Effector memory CD8-positive, alpha-beta T cell (primary cell): Measurements from ENCODE around the gene CRYBA1.
"Not testable (repeated sequence)": the region's sequence is repeated elsewhere in the genome, so short reads cannot be mapped to it uniquely, and the experiment has no call there.

ENCODE experiments used
- ATAC-seq: fragments of 150-1000 bp; cut with Tn5 transposase; replicated peaks from 2 replicates; pipeline ENCODE4 v1.10.0; 2021; ENCODE audit warnings: mild to moderate bottlenecking, moderate library complexity
- DNase-seq, 3 experiments: peaks; one replicate each; pipeline ENCODE4 v3.0.0; 2021
- H3K27ac Mint-ChIP-seq, 2 donors: one replicate each; pipeline ENCODE4 v1.8.0; 2022; ENCODE audit warnings: mild to moderate bottlenecking in 2 of 2, mixed read lengths in 2 of 2, moderate library complexity in 2 of 2
- H3K27me3 Mint-ChIP-seq, 2 donors: one replicate each; pipeline ENCODE4 v1.8.0; 2022; ENCODE audit warnings: mixed read lengths in 2 of 2
- H3K36me3 Mint-ChIP-seq: one replicate; pipeline ENCODE4 v1.8.0; 2022; ENCODE audit warnings: mild to moderate bottlenecking, moderate library complexity, mixed read lengths; ENCODE audit not compliant: insufficient read depth
- H3K4me1 Mint-ChIP-seq, 2 donors: one replicate each; pipeline ENCODE4 v1.8.0; 2022; ENCODE audit warnings: low read depth in 2 of 2, mixed read lengths in 2 of 2
- H3K4me3 Mint-ChIP-seq, 2 donors: one replicate each; pipeline ENCODE4 v1.8.0; 2022; ENCODE audit warnings: mild to moderate bottlenecking in 2 of 2, mixed read lengths in 2 of 2, moderate library complexity in 2 of 2
- H3K9me3 Mint-ChIP-seq, 2 donors: one replicate each; pipeline ENCODE4 v1.8.0; 2022; ENCODE audit warnings: mixed read lengths in 2 of 2

The CRYBA1 gene

GRCh38 chr17:29216856-29217255, 29.8 kb upstream of the CRYBA1 start:
- Mint-ChIP-seq H3K4me1 (peaks cover 5 to 6% of the 10 kb centered on the region in 2 donors), H3K27me3 (no peaks in the 10 kb centered on the region), H3K36me3 (no peaks in the 10 kb centered on the region), H3K27ac (no peak overlapping the region), H3K4me3 (no peak overlapping the region), H3K9me3 (no peaks in the 10 kb centered on the region)
- DNase-seq (no peak), ATAC-seq (no peak)

- Mint-ChIP-seq H3K9me3 (no peaks in the 10 kb centered on the region), H3K27ac (no peak overlapping the region), H3K27me3 (no peaks in the 10 kb centered on the region), H3K4me1 (peaks cover 5 to 6% of the 10 kb centered on the region in 2 donors), H3K36me3 (no peaks in the 10 kb centered on the region), H3K4me3 (no peak overlapping the region)
- DNase-seq (peak; percentile 65 to 70 (median 67)), ATAC-seq (peak; percentile 98)
These were observed 27.1 kb upstream of the CRYBA1 start for GRCh38 chr17:29219378-29220047.

GRCh38 chr17:29221338-29221737, 25.3 kb upstream of the CRYBA1 start:
- not testable (repeated sequence) for H3K36me3 Mint-ChIP-seq, H3K27ac Mint-ChIP-seq, H3K4me3 Mint-ChIP-seq, DNase-seq, H3K27me3 Mint-ChIP-seq, ATAC-seq, H3K9me3 Mint-ChIP-seq, H3K4me1 Mint-ChIP-seq

GRCh38 chr17:29225396-29225795, 21.3 kb upstream of the CRYBA1 start:
- no peaks in the 10 kb centered on the region for H3K4me1 Mint-ChIP-seq
- DNase-seq (no peak), ATAC-seq (no peak)
- no peaks in the 10 kb centered on the region for H3K27me3 Mint-ChIP-seq
- no peak overlapping the region for H3K27ac Mint-ChIP-seq
- H3K36me3 Mint-ChIP-seq: no peaks in the 10 kb centered on the region
- no peak overlapping the region for H3K4me3 Mint-ChIP-seq
- no peaks in the 10 kb centered on the region for H3K9me3 Mint-ChIP-seq

GRCh38 chr17:29233301-29233700, 13.4 kb upstream of the CRYBA1 start:
- no peaks in the 10 kb centered on the region for H3K36me3 Mint-ChIP-seq
- no peaks in the 10 kb centered on the region for H3K4me1 Mint-ChIP-seq
- no peaks in the 10 kb centered on the region for H3K9me3 Mint-ChIP-seq
- ATAC-seq (no peak), DNase-seq (no peak)
- H3K27me3 Mint-ChIP-seq: no peaks in the 10 kb centered on the region
- H3K27ac Mint-ChIP-seq: no peak overlapping the region
- no peak overlapping the region for H3K4me3 Mint-ChIP-seq

- H3K9me3 Mint-ChIP-seq, H3K4me3 Mint-ChIP-seq, ATAC-seq, DNase-seq, H3K4me1 Mint-ChIP-seq, H3K27me3 Mint-ChIP-seq, H3K36me3 Mint-ChIP-seq, H3K27ac Mint-ChIP-seq: not testable (repeated sequence)
These were observed 11.7 kb upstream of the CRYBA1 start for GRCh38 chr17:29234972-29235371.

- Mint-ChIP-seq H3K9me3 (no peaks in the 10 kb centered on the region), H3K27me3 (no peaks in the 10 kb centered on the region), H3K4me1 (no peaks in the 10 kb centered on the region), H3K27ac (no peak overlapping the region), H3K36me3 (no peaks in the 10 kb centered on the region), H3K4me3 (no peak overlapping the region)
- no peak for ATAC-seq
- no peak for DNase-seq
These were observed 10.8 kb upstream of the CRYBA1 start for GRCh38 chr17:29235904-29236303.

GRCh38 chr17:29237476-29238132, 9.1 kb upstream of the CRYBA1 start:
- Mint-ChIP-seq H3K36me3 (no peaks in the 10 kb centered on the region), H3K4me1 (no peaks in the 10 kb centered on the region), H3K4me3 (no peak overlapping the region), H3K27ac (no peak overlapping the region), H3K27me3 (no peaks in the 10 kb centered on the region), H3K9me3 (no peaks in the 10 kb centered on the region)
- no peak for ATAC-seq
- DNase-seq: no peak

GRCh38 chr17:29238133-29238850, 8.4 kb upstream of the CRYBA1 start:
- no peak for ATAC-seq
- no peaks in the 10 kb centered on the region for H3K36me3 Mint-ChIP-seq
- DNase-seq: no peak
- no peaks in the 10 kb centered on the region for H3K4me1 Mint-ChIP-seq
- H3K27me3 Mint-ChIP-seq: no peaks in the 10 kb centered on the region
- H3K9me3 Mint-ChIP-seq: no peaks in the 10 kb centered on the region
- H3K4me3 Mint-ChIP-seq: no peak overlapping the region
- no peak overlapping the region for H3K27ac Mint-ChIP-seq

- Mint-ChIP-seq H3K4me3 (no peak overlapping the region), H3K4me1 (no peaks in the 10 kb centered on the region), H3K27ac (no peak overlapping the region)
These were observed 6.2 kb upstream of the CRYBA1 start for GRCh38 chr17:29240477-29240876.

GRCh38 chr17:29240968-29241963, 5.4 kb upstream of the CRYBA1 start:
- Mint-ChIP-seq H3K4me3 (no peak overlapping the region), H3K27ac (no peak overlapping the region), H3K27me3 (no peaks in the 10 kb centered on the region), H3K36me3 (no peaks in the 10 kb centered on the region), H3K9me3 (no peaks in the 10 kb centered on the region), H3K4me1 (no peaks in the 10 kb centered on the region)
- ATAC-seq (peak; percentile 40), DNase-seq (no peak)

More at GRCh38 chr17:29240477-29240876, 6.2 kb upstream of the CRYBA1 start:
- H3K9me3 Mint-ChIP-seq: no peaks in the 10 kb centered on the region
- ATAC-seq (no peak), DNase-seq (no peak)
- no peaks in the 10 kb centered on the region for H3K27me3 Mint-ChIP-seq
- no peaks in the 10 kb centered on the region for H3K36me3 Mint-ChIP-seq

GRCh38 chr17:29242051-29242450, 4.6 kb upstream of the CRYBA1 start:
- no peak overlapping the region for H3K27ac Mint-ChIP-seq
- H3K9me3 Mint-ChIP-seq: no peaks in the 10 kb centered on the region
- H3K27me3 Mint-ChIP-seq: no peaks in the 10 kb centered on the region

GRCh38 chr17:29242790-29243189, 3.9 kb upstream of the CRYBA1 start:
- Mint-ChIP-seq H3K36me3 (peaks cover 3% of the 10 kb centered on the region), H3K4me1 (no peaks in the 10 kb centered on the region), H3K4me3 (no peak overlapping the region), H3K27ac (no peak overlapping the region), H3K27me3 (no peaks in the 10 kb centered on the region), H3K9me3 (no peaks in the 10 kb centered on the region)
- DNase-seq: no peak
- ATAC-seq: no peak

More at GRCh38 chr17:29242051-29242450, 4.6 kb upstream of the CRYBA1 start:
- ATAC-seq (no peak), DNase-seq (no peak)
- H3K36me3 Mint-ChIP-seq: peaks cover 3% of the 10 kb centered on the region
- no peaks in the 10 kb centered on the region for H3K4me1 Mint-ChIP-seq
- no peak overlapping the region for H3K4me3 Mint-ChIP-seq
